Measurements from ENCODE around the gene TMEM63A. TPM values are rescaled to one million over a fixed set of nuclear protein-coding genes. Genes with fewer than 3 reads are reported as not detected.

Gene TMEM63A
- total RNA-seq, 4 donors from 2014 or later = 14.6 to 30.7 (median 24.5) TPM

- no peak for TF ChIP-seq POLR2AphosphoS5 (IDR thresholded peaks at IDR 0.05)
- no peak for TF ChIP-seq POLR2A (IDR thresholded peaks at IDR 0.05; ENCODE audit: low read depth)
- TF ChIP-seq EP300 (IDR thresholded peaks at IDR 0.05) = no peak
- no peak for TF ChIP-seq CTCF (IDR thresholded peaks at IDR 0.05)
- WGBS = 92% methylated on average over 5 of the region's 5 CpGs
- H3K27ac ChIP-seq (replicated peaks in 1 of 4) = no peak overlapping the region
- H3K4me3 ChIP-seq = no peak overlapping the region
- H3K36me3 ChIP-seq = peaks cover 25 to 96% (median 80%) of the 10 kb centered on the region in 4 donors
- no peaks in the 10 kb centered on the region for H3K27me3 ChIP-seq
- H3K9me3 ChIP-seq = no peaks in the 10 kb centered on the region
- no peak for DNase-seq (ENCODE audit: extremely low spot score)
- intact Hi-C loops (cut with DNase I) = no loop called here
- H3K4me1 ChIP-seq = peaks cover 0 to 25% (median 21%) of the 10 kb centered on the region in 4 donors
Measured at GRCh38 chr1:225860107-225860506, 22.1 kb downstream of the TMEM63A start.

GRCh38 chr1:225859151-225859550 is 23.0 kb downstream of the TMEM63A start:
- intact Hi-C loops (cut with DNase I) = no loop called here
- WGBS = 96% methylated on average over 5 of the region's 5 CpGs
- Histone ChIP-seq H3K27ac (replicated peaks in 1 of 4) (no peak overlapping the region), H3K36me3 (peaks cover 29 to 96% (median 83%) of the 10 kb centered on the region in 4 donors), H3K9me3 (no peaks in the 10 kb centered on the region), H3K27me3 (no peaks in the 10 kb centered on the region), H3K4me3 (no peak overlapping the region), H3K4me1 (peaks cover 0 to 19% (median 17%) of the 10 kb centered on the region in 4 donors)
- DNase-seq (ENCODE audit: extremely low spot score) = no peak
- no peak for TF ChIP-seq EP300 (IDR thresholded peaks at IDR 0.05)
- TF ChIP-seq CTCF (IDR thresholded peaks at IDR 0.05) = no peak
- TF ChIP-seq POLR2A (IDR thresholded peaks at IDR 0.05; ENCODE audit: low read depth) = no peak
- no peak for TF ChIP-seq POLR2AphosphoS5 (IDR thresholded peaks at IDR 0.05)

- TF ChIP-seq POLR2A (IDR thresholded peaks at IDR 0.05; ENCODE audit: low read depth) = no peak
- H3K27ac ChIP-seq (replicated peaks in 1 of 4) = no peak overlapping the region
- H3K9me3 ChIP-seq = no peaks in the 10 kb centered on the region
- peaks cover 0 to 1% (median 0%) of the 10 kb centered on the region in 4 donors for H3K4me1 ChIP-seq
- DNase-seq (ENCODE audit: extremely low spot score) = no peak
- H3K36me3 ChIP-seq = peaks cover 33 to 96% (median 88%) of the 10 kb centered on the region in 4 donors
- H3K4me3 ChIP-seq = no peak overlapping the region
- intact Hi-C loops (cut with DNase I) = no loop called here
- no peaks in the 10 kb centered on the region for H3K27me3 ChIP-seq
- WGBS = 51% methylated on average over 7 of the region's 7 CpGs
Measured at GRCh38 chr1:225857256-225857655, 24.9 kb downstream of the TMEM63A start.

- TF ChIP-seq CTCF (IDR thresholded peaks at IDR 0.05) (no peak), POLR2AphosphoS5 (IDR thresholded peaks at IDR 0.05) (no peak), POLR2A (IDR thresholded peaks at IDR 0.05; ENCODE audit: low read depth) (no peak), EP300 (IDR thresholded peaks at IDR 0.05) (no peak)
- no peaks in the 10 kb centered on the region for H3K27me3 ChIP-seq
- no peak overlapping the region for H3K4me3 ChIP-seq
- H3K27ac ChIP-seq (replicated peaks in 1 of 4) = no peak overlapping the region
- no peak for DNase-seq (ENCODE audit: extremely low spot score)
- H3K36me3 ChIP-seq = peaks cover 17 to 96% (median 82%) of the 10 kb centered on the region in 4 donors
- H3K9me3 ChIP-seq = no peaks in the 10 kb centered on the region
- H3K4me1 ChIP-seq = no peaks in the 10 kb centered on the region
- WGBS = 77% methylated on average over 10 of the region's 10 CpGs
- intact Hi-C loops (cut with DNase I) = no loop called here
Measured at GRCh38 chr1:225855503-225856300, 26.5 kb downstream of the TMEM63A start.

- H3K27me3 ChIP-seq = no peaks in the 10 kb centered on the region
- H3K27ac ChIP-seq (replicated peaks in 1 of 4) = no peak overlapping the region
- TF ChIP-seq EP300 (IDR thresholded peaks at IDR 0.05) (no peak), POLR2A (IDR thresholded peaks at IDR 0.05; ENCODE audit: low read depth) (no peak), CTCF (IDR thresholded peaks at IDR 0.05) (no peak), POLR2AphosphoS5 (IDR thresholded peaks at IDR 0.05) (no peak)
- peaks cover 5 to 21% (median 6%) of the 10 kb centered on the region in 4 donors for H3K4me1 ChIP-seq
- peaks cover 11 to 87% (median 75%) of the 10 kb centered on the region in 4 donors for H3K36me3 ChIP-seq
- H3K9me3 ChIP-seq = no peaks in the 10 kb centered on the region
- DNase-seq (ENCODE audit: extremely low spot score) = no peak
- H3K4me3 ChIP-seq = no peak overlapping the region
- 97% methylated on average over 11 of the region's 12 CpGs for WGBS
- intact Hi-C loops (cut with DNase I) = no loop called here
Measured at GRCh38 chr1:225853441-225853840, 28.7 kb downstream of the TMEM63A start.
